T-helper 2 cell treated with Interferon-gamma antibody and Interleukin-4, amounts not matched to agents 100 ng/mL and 5 ng/mL, for 36 hours (primary cell): Measurements from ENCODE around the gene MYOM3. TPM values are rescaled to one million over a fixed set of nuclear protein-coding genes. Genes with fewer than 3 reads are reported as not detected.
"Not testable (repeated sequence)": the region's sequence is repeated elsewhere in the genome, so short reads cannot be mapped to it uniquely, and the experiment has no call there.

Experiments
- intact Hi-C: fragments of 100-400 bp; cut with micrococcal nuclease; formaldehyde crosslinking; loops from one replicate; pipeline ENCODE4 v1.15.1; 2023
- total RNA-seq: library from RNA; stranded (reverse); gene quantifications from 2 replicates; pipeline ENCODE4 v1.2.3, GENCODE V29; 2022

Gene MYOM3
- total RNA-seq, 1 donor from 2014 or later, result not detected

- intact Hi-C loops, result no loop called here
These were observed 36.9 kb downstream of the MYOM3 start for GRCh38 chr1:24074817-24075589.

GRCh38 chr1:24074196-24074595, 37.7 kb downstream of the MYOM3 start:
- intact Hi-C loops, result no loop called here

- intact Hi-C loops, result loop anchor here (2.0 kb wide), 1 partner anchor 319 kb away; no protein-coding TSS in a partner anchor
These were observed 40.0 kb downstream of the MYOM3 start for GRCh38 chr1:24071941-24072340.

- intact Hi-C loops, result loop anchor here (1.0 to 2.0 kb wide), 2 partner anchors 41 to 320 kb away; partner anchors contain the start of gene MYOM3
These were observed 41.0 kb downstream of the MYOM3 start for GRCh38 chr1:24070821-24071393.

- intact Hi-C loops, result loop anchor here (1.0 to 2.0 kb wide), 2 partner anchors 42 to 321 kb away; partner anchors contain the start of gene MYOM3
These were observed 42.1 kb downstream of the MYOM3 start for GRCh38 chr1:24069817-24070216.

- intact Hi-C loops, result no loop called here
These were observed 44.0 kb downstream of the MYOM3 start for GRCh38 chr1:24067978-24068377.

GRCh38 chr1:24065304-24065703, 46.6 kb downstream of the MYOM3 start:
- intact Hi-C loops, result no loop called here

- intact Hi-C loops, result no loop called here
These were observed 49.7 kb downstream of the MYOM3 start for GRCh38 chr1:24062221-24062620.

GRCh38 chr1:24060482-24060881, 51.5 kb downstream of the MYOM3 start:
- intact Hi-C loops, result no loop called here

- intact Hi-C loops, result no loop called here
These were observed 53.1 kb downstream of the MYOM3 start for GRCh38 chr1:24058671-24059455.

GRCh38 chr1:24057171-24057570, 54.8 kb downstream of the MYOM3 start:
- intact Hi-C loops, result no loop called here

GRCh38 chr1:24055681-24056080, 56.3 kb downstream of the MYOM3 start:
- intact Hi-C loops, result no loop called here

GRCh38 chr1:24052220-24052619, 59.7 kb downstream of the MYOM3 start:
- intact Hi-C loops, result no loop called here

GRCh38 chr1:24051206-24051945, 60.6 kb downstream of the MYOM3 start:
- intact Hi-C loops, result no loop called here

GRCh38 chr1:24049733-24050132, 62.2 kb downstream of the MYOM3 start:
- intact Hi-C loops, result no loop called here

- intact Hi-C loops, result not testable (repeated sequence)
These were observed 63.0 kb downstream of the MYOM3 start for GRCh38 chr1:24048894-24049293.

GRCh38 chr1:24048205-24048869, 63.6 kb downstream of the MYOM3 start:
- intact Hi-C loops, result no loop called here

- intact Hi-C loops, result no loop called here
These were observed 64.8 kb downstream of the MYOM3 start for GRCh38 chr1:24047110-24047477.

GRCh38 chr1:24045771-24046170, 66.2 kb downstream of the MYOM3 start:
- intact Hi-C loops, result no loop called here

GRCh38 chr1:24044672-24045071, 67.3 kb downstream of the MYOM3 start:
- intact Hi-C loops, result not testable (repeated sequence)
